PC-9 (cell line): Measurements from ENCODE around the gene RIMS4.

ENCODE experiments used
- CTCF ChIP-seq: fragments of 200-600 bp; sonication (generic); conservative IDR thresholded peaks from 2 replicates; pipeline ENCODE4 v1.6.1; 2017; ENCODE audit warnings: mixed run types, antibody characterized with exemption, mild to moderate bottlenecking, moderate library complexity
- EZH2 ChIP-seq: fragments of 200-600 bp; sonication (generic); IDR thresholded peaks from 2 replicates; pipeline ENCODE4 v1.8.0; 2017; ENCODE audit warnings: antibody characterized with exemption, low read depth

- TF ChIP-seq EZH2, result no peak
- no peak for TF ChIP-seq CTCF
These were observed 26.3 kb upstream of the RIMS4 start for GRCh38 chr20:44836601-44837120.
